DMS53 treated with DMSO at 0.1 percent for 48 hours (cell line): ENCODE measurements around the gene RGS8.

Source experiments
- DNase-seq: peaks from one replicate; lab custom pipeline; 2025; ENCODE audit not compliant: unreplicated experiment; lab: John Stamatoyannopoulos, UW

The RGS8 gene

GRCh38 chr1:182672487-182672836 is 11.9 kb downstream of the RGS8 start:
- DNase-seq = no peak

GRCh38 chr1:182671750-182672486 is 12.5 kb downstream of the RGS8 start:
- DNase-seq = no peak

- no peak for DNase-seq
Observed at GRCh38 chr1:182670032-182670749, 14.2 kb downstream of the RGS8 start.

GRCh38 chr1:182669266-182669665 is 15.1 kb downstream of the RGS8 start:
- no peak for DNase-seq

GRCh38 chr1:182668521-182669054 is 15.8 kb downstream of the RGS8 start:
- no peak for DNase-seq

GRCh38 chr1:182667848-182668505 is 16.4 kb downstream of the RGS8 start:
- DNase-seq = no peak

- DNase-seq = no peak
Observed at GRCh38 chr1:182666706-182667105, 17.7 kb downstream of the RGS8 start.

GRCh38 chr1:182664296-182664695 is 20.1 kb downstream of the RGS8 start:
- no peak for DNase-seq

- no peak for DNase-seq
Observed at GRCh38 chr1:182662956-182663355, 21.4 kb downstream of the RGS8 start.

GRCh38 chr1:182662121-182662890 is 22.1 kb downstream of the RGS8 start:
- no peak for DNase-seq

GRCh38 chr1:182658055-182658454 is 26.3 kb downstream of the RGS8 start:
- DNase-seq = no peak

- DNase-seq = no peak
Observed at GRCh38 chr1:182656842-182657397, 27.5 kb downstream of the RGS8 start.

- DNase-seq = no peak
Observed at GRCh38 chr1:182653986-182654385, 30.4 kb downstream of the RGS8 start.

- DNase-seq = no peak
Observed at GRCh38 chr1:182652933-182653332, 31.5 kb downstream of the RGS8 start.

- DNase-seq = no peak
Observed at GRCh38 chr1:182651339-182651724, 33.1 kb downstream of the RGS8 start.

GRCh38 chr1:182650678-182651338 is 33.6 kb downstream of the RGS8 start:
- no peak for DNase-seq

GRCh38 chr1:182649041-182649440 is 35.3 kb downstream of the RGS8 start:
- DNase-seq = no peak

- DNase-seq = peak; percentile 21
Observed at GRCh38 chr1:182646739-182647138, 37.6 kb downstream of the RGS8 start.

- no peak for DNase-seq
Observed at GRCh38 chr1:182644886-182645285, 39.5 kb downstream of the RGS8 start.

- DNase-seq = no peak
Observed at GRCh38 chr1:182643699-182644098, 40.7 kb downstream of the RGS8 start.
